Stomach (tissue), 9 donors: ENCODE data around the gene IPCEF1. TPM values are rescaled to one million over a fixed set of nuclear protein-coding genes. Genes with fewer than 3 reads are reported as not detected.

ENCODE experiments used
- DNase-seq, 2 donors: peaks; one replicate each; pipeline versions ENCODE4 v3.0.0 to v3.0.0-alpha.2; 2013 to 2019
- H3K27ac ChIP-seq, 5 donors: fragments of 200-600 bp in 4 of 5; sonication (generic) in 4 of 5; one replicate each; pipeline ENCODE4 v1.5.1; 2013 to 2019; ENCODE audit warnings: mild to moderate bottlenecking in 1 of 5, moderate library complexity in 1 of 5
- H3K27me3 ChIP-seq, 3 donors: fragments of 200-600 bp; sonication (generic); one replicate each; pipeline ENCODE4 v1.5.1; 2017 to 2019; ENCODE audit warnings: mixed run types in 1 of 3
- H3K36me3 ChIP-seq, 4 donors: fragments of 200-600 bp; sonication (generic); 1 replicate in 3 of 4; 2 replicates in 1 of 4; pipeline ENCODE4 v1.5.1; 2016 to 2019
- H3K4me1 ChIP-seq, 4 donors: fragments of 200-600 bp; sonication (generic); one replicate each; pipeline ENCODE4 v1.5.1; 2016 to 2019
- H3K4me3 ChIP-seq, 4 donors: fragments of 200-600 bp; sonication (generic) in 3 of 4; one replicate each; pipeline ENCODE4 v1.5.1; 2016 to 2019; ENCODE audit warnings: mild to moderate bottlenecking in 1 of 4
- H3K9me3 ChIP-seq, 4 donors: fragments of 200-600 bp; sonication (generic); one replicate each; pipeline ENCODE4 v1.5.1; 2016 to 2019
- EP300 ChIP-seq: sonication (generic); formaldehyde crosslinking; IDR thresholded peaks from one replicate; pipeline ENCODE4 v1.6.1; 2017; ENCODE audit warnings: antibody characterized with exemption
- POLR2A ChIP-seq, 4 donors: fragments of 450-650 bp; IDR thresholded peaks; one replicate each; pipeline ENCODE4 v1.6.1; 2016; ENCODE audit warnings: antibody characterized with exemption in 4 of 4, control low read depth in 2 of 4, mild to moderate bottlenecking in 1 of 4, moderate library complexity in 1 of 4
- POLR2AphosphoS5 ChIP-seq, 3 donors: sonication (generic); formaldehyde crosslinking; IDR thresholded peaks; one replicate each; pipeline ENCODE4 v1.6.1; 2016; ENCODE audit warnings: antibody characterized with exemption in 3 of 3
- WGBS, 5 donors: extraction: QIAGEN DNeasy Blood & Tissue Kit in 3 of 5; methylation state at CpG; one replicate each; pipeline versions ENCODE4 v1.1.5 to v1.1.7; 2013 to 2018; 5-methylcytosine and 5-hydroxymethylcytosine counted together
- intact Hi-C: fragments of 100-400 bp; cut with DNase I; formaldehyde crosslinking; loops from one replicate; pipeline ENCODE4 v1.15.1; 2023; ENCODE audit warnings: low total_unique reads
- polyA plus RNA-seq, 3 donors: library from polyadenylated mRNA; stranded (reverse); fragments of 200-250 nt; gene quantifications; one replicate each; pipeline ENCODE4 v1.2.3, GENCODE V29; 2013
- total RNA-seq, 5 donors: library from RNA; depleted of rRNA; stranded (reverse); fragments of >200 nt; gene quantifications; one replicate each; pipeline versions ENCODE4 v1.1.0 to v1.2.3, GENCODE V29; 2014 to 2016
- TF ChIP-seq, protein P1 (sequence below), 7 experiments: fragments of 450-650 bp in 4 of 7; fragments of 200-600 bp in 3 of 7; sonication (generic) in 3 of 7; IDR thresholded peaks; one replicate each; pipeline ENCODE4 v1.5.1; 2016 to 2019; ENCODE audit warnings: antibody characterized with exemption in 7 of 7, control low read depth in 2 of 7, mild to moderate bottlenecking in 1 of 7
- donor health status: healthy with polysubstance abuse.
- donor health status: Bipolar disorder and iron deficiency.
- donor health status: healthy.

The IPCEF1 gene
- total and polyA plus RNA-seq, 8 donors, result under 0.01 to 47.1 (median 1.4) TPM; not detected in 2

DNA sequence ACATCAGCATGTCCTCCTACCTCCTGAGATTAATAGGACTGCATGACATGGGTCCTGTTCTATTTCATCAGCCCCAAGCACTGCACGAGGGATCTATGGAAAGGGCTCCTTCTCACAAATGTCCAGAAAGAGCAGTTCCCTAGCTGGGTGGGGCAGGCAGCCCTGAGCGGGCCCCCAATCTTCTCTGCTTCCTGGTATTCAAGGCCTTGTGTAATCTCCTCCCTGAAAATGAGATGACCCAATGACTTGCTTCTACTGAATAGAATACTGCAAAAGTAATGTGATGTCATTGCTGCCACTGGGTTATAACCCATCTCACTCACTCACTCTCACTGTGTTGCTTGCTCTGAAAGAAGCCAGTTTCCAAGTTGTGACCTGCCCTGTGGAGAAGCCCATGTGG lies 191.1 kb downstream of the IPCEF1 start:
- TF ChIP-seq POLR2A (IDR thresholded peaks at IDR 0.05), result no peak
- no peak overlapping the region for H3K27ac ChIP-seq
- no peaks in the 10 kb centered on the region for H3K27me3 ChIP-seq
- 58 to 79% (median 71%) methylated on average over 2 of the region's 2 CpGs for WGBS, 5 donors
- intact Hi-C loops, result loop anchor here (5.0 kb wide), 1 partner anchor 117 kb away; no protein-coding TSS in a partner anchor
- no peaks in the 10 kb centered on the region for H3K9me3 ChIP-seq
- DNase-seq, result no peak
- H3K4me1 ChIP-seq, result peaks cover 0 to 14% (median 5%) of the 10 kb centered on the region in 4 donors
- no peak overlapping the region for H3K4me3 ChIP-seq
- H3K36me3 ChIP-seq, result no peaks in the 10 kb centered on the region

DNA sequence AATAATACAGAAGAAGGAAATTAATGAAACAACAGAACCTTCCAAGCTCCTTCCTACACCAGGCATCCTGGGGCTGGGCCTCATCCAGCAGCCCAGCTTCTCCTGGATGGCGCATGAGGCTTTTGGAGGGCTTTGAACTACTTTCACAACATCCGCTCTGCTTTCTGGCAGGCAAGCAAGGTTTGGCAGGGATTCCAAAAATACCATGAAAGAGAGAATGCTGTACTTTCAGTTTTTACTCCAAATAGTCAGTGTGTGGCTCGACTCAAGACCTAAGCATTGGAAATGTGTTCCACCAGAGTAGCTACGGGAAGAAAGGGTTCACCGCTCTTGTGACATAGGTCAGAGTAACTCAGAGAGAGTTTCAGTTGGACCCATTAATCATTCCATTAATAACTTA lies 192.2 kb downstream of the IPCEF1 start:
- peaks cover 0 to 14% (median 5%) of the 10 kb centered on the region in 4 donors for H3K4me1 ChIP-seq
- intact Hi-C loops, result no loop called here
- H3K9me3 ChIP-seq, result no peaks in the 10 kb centered on the region
- peak overlapping the region in 3 of 5 donors; percentile 1 to 20 (median 19) for H3K27ac ChIP-seq
- H3K4me3 ChIP-seq, result no peak overlapping the region
- no peak for TF ChIP-seq POLR2AphosphoS5 (IDR thresholded peaks at IDR 0.05)
- H3K27me3 ChIP-seq, result no peaks in the 10 kb centered on the region
- DNase-seq, result peak in 1 of 2 donors; percentile 83
- H3K36me3 ChIP-seq, result no peaks in the 10 kb centered on the region
- WGBS, 5 donors, result 42 to 72% (median 56%) methylated on average over 5 of the region's 5 CpGs

DNA sequence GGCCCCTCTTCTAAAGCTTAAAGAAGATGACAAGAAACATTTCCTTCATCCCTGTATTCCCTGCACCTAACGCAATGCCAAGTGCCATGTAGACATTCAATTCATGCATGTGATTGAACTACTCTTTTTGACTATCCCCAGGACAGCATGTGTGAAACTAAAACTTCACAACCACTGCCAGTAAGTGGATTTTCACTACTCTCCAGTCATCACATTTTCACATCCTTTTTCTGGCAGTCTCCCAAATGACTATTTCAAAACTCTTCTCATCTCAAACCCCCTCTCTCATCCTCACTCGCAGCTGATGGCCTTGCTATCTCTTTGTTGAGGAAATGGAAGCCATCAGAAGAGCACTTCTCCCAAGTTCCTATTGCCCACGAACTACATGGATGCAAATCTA lies 194.9 kb downstream of the IPCEF1 start:
- TF ChIP-seq, protein P1, sequence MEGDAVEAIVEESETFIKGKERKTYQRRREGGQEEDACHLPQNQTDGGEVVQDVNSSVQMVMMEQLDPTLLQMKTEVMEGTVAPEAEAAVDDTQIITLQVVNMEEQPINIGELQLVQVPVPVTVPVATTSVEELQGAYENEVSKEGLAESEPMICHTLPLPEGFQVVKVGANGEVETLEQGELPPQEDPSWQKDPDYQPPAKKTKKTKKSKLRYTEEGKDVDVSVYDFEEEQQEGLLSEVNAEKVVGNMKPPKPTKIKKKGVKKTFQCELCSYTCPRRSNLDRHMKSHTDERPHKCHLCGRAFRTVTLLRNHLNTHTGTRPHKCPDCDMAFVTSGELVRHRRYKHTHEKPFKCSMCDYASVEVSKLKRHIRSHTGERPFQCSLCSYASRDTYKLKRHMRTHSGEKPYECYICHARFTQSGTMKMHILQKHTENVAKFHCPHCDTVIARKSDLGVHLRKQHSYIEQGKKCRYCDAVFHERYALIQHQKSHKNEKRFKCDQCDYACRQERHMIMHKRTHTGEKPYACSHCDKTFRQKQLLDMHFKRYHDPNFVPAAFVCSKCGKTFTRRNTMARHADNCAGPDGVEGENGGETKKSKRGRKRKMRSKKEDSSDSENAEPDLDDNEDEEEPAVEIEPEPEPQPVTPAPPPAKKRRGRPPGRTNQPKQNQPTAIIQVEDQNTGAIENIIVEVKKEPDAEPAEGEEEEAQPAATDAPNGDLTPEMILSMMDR (IDR thresholded peaks at IDR 0.05), result no peak
- TF ChIP-seq POLR2AphosphoS5 (IDR thresholded peaks at IDR 0.05) (no peak), EP300 (no peak), POLR2A (IDR thresholded peaks at IDR 0.05) (no peak)
- H3K4me1 ChIP-seq, result peaks cover 0 to 26% (median 14%) of the 10 kb centered on the region in 4 donors
- H3K27me3 ChIP-seq, result no peaks in the 10 kb centered on the region
- intact Hi-C loops, result no loop called here
- H3K27ac ChIP-seq, result no peak overlapping the region
- no peak overlapping the region for H3K4me3 ChIP-seq
- no peaks in the 10 kb centered on the region for H3K9me3 ChIP-seq
- DNase-seq, result peak in 1 of 2 donors; percentile 16
- H3K36me3 ChIP-seq, result no peaks in the 10 kb centered on the region
- WGBS, 5 donors, result 77 to 86% (median 81%) methylated on average over 3 of the region's 3 CpGs

DNA sequence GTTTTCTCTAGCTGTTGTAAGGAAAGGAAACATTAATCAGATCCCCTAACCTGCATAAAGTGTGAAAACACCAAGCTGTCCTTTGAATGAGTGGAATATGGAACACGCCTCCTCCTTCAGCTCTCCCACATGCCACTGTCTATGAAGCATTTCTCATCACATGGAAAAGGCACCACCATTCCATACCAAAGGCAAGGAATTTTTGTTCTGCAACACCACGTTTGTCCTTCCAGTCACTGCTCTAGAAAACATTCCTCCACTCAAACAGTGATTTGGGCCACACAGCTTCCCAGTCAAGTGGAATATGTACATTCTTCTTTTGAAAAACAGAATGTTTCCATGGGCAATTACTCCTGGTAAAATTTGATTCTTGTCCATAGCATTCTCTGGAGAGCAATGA lies 197.5 kb downstream of the IPCEF1 start:
- 82 to 100% (median 85%) methylated on average over 2 of the region's 2 CpGs for WGBS, 5 donors
- no peak for DNase-seq

DNA sequence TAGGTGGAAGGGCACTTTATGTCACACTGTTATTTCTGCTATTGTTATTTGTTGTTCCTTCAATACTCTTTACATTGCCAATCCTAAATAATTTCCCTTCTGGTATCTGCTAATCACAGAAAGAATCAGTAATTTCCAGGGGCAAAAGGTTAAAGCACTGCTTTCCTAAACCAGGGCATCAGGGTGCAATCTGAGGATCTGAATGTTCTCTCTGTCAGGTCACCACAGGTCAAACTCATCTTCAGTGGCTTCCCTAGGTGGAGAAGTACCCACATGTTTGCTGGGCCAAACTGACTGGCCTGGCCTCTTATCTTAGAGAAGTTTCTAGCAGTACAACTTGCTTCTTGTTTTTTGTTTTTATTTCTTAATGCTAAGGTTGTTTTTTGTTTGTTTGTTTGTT lies 198.9 kb downstream of the IPCEF1 start:
- H3K36me3 ChIP-seq, result no peaks in the 10 kb centered on the region
- peak overlapping the region in 3 of 5 donors; percentile 45 to 64 (median 54) for H3K27ac ChIP-seq
- no peaks in the 10 kb centered on the region for H3K27me3 ChIP-seq
- H3K4me3 ChIP-seq, result no peak overlapping the region
- TF ChIP-seq POLR2A (IDR thresholded peaks at IDR 0.05) (no peak), EP300 (no peak), POLR2AphosphoS5 (IDR thresholded peaks at IDR 0.05) (no peak)
- TF ChIP-seq, protein P1 (IDR thresholded peaks at IDR 0.05), result no peak
- H3K9me3 ChIP-seq, result no peaks in the 10 kb centered on the region
- intact Hi-C loops, result no loop called here
- DNase-seq, result no peak
- peaks cover 0 to 33% (median 22%) of the 10 kb centered on the region in 4 donors for H3K4me1 ChIP-seq

More for the DNA sequence above, 197.5 kb downstream of the IPCEF1 start:
- Histone ChIP-seq H3K4me1 (peaks cover 0 to 38% (median 24%) of the 10 kb centered on the region in 4 donors), H3K36me3 (no peaks in the 10 kb centered on the region), H3K27ac (no peak overlapping the region), H3K4me3 (no peak overlapping the region), H3K9me3 (no peaks in the 10 kb centered on the region), H3K27me3 (no peaks in the 10 kb centered on the region)
- TF ChIP-seq, protein P1 (IDR thresholded peaks at IDR 0.05), result no peak
- TF ChIP-seq POLR2A (IDR thresholded peaks at IDR 0.05), result no peak
- TF ChIP-seq EP300, result no peak
- no peak for TF ChIP-seq POLR2AphosphoS5 (IDR thresholded peaks at IDR 0.05)
- intact Hi-C loops, result no loop called here
